AG08395 (cell line): ENCODE measurements around the gene IER2.

Source experiments
- DNase-seq: peaks from one replicate; pipeline ENCODE4 v3.0.0; 2012; ENCODE audit warnings: mixed read lengths, low spot score

Gene IER2

DNA sequence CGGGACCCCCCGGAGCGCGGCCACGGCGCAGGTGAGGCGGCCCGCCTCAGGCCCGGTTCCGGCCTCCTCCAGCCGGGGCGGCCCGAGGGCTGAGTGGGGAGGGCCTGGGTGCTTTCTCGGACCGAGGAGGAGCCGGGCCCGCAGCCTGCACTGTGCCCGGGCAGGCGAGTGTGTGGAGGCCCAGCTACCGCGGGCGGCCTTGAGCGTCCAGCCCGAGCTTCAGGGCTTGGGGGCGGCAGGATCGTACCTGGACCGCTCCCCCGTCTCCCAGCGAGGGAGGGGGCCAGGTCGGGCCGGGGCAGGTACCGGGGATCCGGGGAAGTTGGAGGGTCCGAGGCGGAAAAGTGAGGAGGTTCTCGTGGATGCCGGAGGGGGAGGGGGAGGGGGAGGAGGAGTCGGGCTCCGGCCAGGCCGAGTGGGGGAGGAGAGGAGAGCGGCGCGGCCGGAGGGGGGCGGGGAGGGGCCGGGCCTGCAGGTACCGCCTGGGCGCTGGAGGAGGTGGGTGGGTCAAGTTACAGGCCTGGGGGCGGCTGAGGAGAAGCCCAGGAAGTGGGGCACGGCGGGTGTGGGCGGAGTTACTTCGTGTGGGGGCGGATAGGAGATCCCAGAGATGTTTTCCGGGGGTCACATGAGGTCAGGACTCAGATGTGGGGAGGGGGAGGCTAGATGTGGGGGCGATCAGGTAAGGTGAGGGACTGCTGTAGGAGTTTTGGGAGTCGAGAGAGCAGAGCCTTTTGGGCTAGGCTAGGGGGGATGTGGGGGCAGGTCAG, 31.6 kb upstream of the IER2 start:
- DNase-seq: peak; percentile 40

DNA sequence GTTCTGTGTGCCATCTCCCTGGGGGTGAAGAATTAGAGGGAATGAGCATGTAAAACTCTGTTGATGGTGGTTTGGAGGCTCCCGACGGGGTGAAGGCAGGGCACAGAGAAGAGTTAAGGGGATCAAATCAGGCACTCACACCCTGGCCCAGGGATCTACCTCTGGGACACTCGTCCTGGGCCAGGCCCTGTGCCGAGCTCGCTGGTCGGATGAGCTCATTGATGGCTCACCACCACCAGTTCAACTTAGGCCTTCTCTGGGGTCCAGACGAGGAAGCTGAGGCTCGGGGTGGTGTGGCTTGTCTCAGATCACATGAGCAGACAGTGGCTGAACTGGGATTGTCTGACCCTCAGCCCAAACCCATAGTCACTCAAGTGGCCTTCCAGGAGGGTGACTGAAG, 30.6 kb upstream of the IER2 start:
- no peak for DNase-seq

DNA sequence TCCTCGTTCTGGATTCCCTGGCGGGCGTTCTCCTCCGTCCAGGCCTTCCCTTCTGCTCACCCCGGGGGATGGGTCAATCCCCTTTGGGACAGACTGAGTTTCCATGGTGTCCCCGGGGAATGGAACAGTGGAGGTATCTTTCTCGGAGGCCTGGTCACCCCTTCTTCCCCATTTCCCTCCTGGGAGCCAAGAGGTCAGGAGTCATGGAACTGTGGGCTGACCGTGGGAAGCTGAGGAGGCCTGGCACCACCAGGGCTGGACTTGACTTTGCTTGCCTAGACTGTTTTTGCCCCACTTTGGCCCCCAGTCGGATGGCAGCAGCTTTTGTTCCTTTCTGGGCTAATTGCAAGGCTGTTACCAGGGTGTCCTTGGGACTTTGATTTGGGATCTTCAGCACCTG, 30.2 kb upstream of the IER2 start:
- no peak for DNase-seq

DNA sequence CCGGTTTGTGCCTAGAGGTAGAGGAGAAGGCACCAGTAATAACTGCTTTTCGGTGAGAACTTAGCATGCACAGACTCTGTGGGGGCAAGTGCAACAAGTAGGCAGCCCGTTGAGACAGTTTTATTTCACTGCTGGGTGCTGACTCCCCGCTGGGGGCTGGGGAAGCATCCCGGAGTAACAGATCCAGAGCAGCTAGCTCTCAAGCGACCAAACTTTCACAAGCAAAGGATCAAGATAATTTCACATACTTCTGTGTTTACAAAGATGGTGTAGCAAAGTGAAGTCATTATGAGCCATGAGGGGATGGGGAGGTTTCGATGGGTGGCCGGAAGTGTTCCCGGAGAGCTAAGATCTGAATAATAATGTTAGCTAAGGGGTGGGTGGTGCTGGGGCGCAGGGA, 29.4 kb upstream of the IER2 start:
- DNase-seq: peak; percentile 38

DNA sequence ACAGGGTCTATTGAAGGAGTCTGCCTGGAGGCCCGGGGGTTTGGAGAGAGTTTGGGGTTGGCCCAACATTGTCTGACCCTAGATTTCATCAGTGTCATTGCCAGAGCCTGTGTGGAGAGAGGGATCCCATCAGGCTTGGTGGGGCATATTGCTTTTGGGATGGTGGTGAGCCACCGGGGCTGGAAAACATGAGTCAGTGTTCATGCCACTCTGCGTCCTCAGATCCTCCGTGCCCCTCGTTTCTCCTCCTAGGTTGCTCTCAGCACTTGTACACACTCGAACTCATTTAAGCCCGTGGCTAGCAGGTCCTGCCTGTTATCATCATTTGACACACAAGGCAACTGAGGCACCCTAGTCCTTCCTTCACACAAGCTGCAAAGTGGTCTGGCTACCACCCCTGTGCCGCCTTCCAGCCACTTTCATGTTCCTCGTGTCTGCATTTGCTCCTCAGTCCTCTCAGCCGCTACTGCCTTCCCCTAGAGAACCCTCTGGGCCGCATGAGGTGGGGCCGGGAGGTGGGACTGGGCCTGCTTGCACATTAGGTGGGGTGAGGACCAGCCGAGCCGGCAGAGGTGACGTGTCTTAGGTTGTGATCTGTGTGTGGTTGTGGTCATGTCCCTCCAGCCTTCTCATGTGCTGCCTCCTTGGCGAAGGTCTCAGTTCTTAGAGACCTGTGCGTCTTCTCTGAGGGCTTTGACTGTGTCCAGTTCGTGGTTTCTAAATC, 28.5 kb upstream of the IER2 start:
- DNase-seq: no peak

DNA sequence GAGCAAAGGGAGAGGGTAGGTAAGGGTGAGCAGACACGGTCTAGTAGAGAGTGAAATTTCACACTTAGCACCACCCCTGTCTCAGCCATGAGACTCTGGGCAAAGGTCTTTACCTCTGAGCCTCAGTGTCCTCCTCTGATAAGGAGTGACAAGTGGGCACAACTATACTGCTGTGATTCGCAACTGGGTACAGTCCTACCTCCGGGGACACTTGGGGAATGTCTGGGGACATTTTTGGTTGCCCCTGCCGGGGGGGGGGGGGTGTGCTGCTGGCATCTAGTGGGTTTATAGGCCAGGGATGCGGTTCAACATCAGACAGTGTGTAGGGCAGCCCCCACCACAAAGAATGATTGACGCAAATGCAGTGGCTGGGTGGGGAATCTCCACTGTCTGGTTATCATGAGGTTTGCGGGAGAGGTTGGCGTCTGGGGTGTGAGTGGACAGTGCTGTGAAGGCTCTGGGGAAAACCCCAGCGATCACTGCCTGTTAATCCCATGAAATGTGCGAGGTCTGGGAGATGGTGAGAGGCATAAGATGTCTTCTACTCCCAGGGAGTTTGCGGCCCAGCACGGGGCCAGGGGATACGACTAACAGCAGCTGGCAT, 27.8 kb upstream of the IER2 start:
- DNase-seq: no peak

DNA sequence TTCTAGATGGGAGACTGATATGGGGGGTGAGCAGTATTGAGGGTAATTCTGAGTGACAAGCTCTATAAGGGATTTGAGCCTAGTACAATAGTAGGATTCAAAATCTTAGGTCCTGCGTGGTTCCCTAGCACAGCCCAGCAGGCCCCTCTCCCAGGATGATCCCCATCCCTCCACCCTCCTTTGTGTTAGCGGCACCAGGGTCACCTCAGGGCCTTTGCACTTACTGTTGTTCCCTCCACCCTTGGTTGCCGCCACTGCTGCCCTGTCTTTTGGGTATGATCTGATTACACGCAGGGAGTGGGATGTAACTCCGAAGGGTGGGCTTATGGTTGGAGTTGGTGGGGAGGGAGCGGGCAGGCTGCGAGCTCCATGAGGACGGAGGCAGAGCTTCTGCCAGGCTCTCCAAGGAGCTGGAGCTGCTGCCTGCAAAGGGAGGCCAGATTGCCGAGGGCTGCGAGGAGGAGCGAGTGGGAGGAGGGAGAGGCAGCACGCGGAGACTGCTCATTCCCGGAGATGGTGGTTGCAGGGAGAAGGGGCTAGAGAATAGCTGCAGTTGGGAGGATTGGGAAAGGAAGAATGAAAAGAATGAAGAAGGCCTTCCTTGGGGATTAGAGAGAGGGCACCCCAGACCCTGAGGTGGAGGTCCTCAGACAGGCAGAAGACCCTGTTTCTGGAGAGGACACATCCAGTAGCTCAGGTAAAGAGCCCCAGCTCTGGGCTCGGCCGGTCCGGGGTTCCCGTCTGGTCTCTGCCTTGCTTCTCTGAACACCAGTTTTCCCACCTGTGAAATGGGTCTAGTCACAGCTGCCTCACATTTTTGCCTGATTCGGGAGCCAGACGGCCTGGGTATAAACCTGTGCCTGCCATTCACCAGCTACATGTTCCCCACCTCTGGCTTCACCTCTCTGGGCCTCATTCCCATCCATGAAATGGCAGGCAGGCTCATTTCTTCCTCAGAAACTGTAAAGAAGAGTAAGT, 26.9 kb upstream of the IER2 start:
- no peak for DNase-seq

DNA sequence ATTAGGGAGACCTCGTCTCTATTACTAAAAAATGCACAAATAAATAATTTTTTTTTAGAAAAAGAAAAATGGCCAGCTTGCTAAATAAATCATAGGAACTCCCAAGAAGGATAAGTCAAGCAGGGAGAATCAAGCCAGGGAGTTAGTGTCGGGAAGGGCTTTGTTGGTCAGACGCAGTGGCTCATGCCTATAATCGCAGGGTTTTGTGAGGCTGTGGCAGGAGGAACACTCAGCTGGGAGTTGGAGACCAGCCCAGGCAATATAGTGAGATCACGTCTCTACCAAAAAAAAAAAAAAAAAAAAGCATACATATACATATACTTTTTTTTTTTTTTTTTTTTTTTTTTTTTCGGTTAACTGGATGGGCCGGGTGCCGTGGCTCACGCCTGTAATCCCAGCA, 23.2 kb upstream of the IER2 start:
- DNase-seq: no peak

DNA sequence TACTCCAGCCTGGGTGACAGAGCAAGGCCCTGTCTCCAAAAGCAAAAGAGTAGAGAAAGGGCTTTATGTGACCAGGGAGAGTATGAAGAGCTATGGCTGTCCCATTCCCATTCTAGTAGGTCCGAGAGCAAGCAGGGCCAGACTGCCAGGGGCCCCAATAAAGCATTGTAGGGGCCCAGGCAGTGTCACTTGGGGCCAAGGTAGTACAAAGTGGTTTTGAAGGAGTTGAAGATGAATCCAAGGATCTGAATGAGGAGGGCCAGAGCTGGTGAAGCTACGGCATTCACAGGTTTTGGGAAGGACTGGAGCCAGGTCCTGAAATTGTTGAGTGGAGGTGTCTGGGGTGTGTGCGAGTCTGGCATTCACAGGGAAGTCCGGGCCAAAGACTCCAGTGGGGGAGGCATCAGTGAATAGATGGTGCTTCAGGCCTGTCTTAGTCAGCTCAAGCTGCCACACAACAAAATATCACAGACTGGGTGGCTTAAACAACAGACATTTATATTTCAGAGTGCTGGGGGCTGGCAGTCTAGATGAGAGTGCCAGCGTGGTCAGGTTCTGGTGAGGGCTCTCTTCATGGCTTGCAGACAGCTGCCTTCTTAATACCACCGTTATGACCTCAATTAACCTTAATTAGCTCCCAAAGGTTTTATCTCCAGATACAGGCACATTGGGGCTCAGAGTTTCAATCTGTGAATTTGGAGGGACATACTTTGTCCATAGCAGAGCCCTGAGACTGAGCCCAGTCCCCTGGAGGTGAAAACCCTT, 22.2 kb upstream of the IER2 start:
- no peak for DNase-seq

DNA sequence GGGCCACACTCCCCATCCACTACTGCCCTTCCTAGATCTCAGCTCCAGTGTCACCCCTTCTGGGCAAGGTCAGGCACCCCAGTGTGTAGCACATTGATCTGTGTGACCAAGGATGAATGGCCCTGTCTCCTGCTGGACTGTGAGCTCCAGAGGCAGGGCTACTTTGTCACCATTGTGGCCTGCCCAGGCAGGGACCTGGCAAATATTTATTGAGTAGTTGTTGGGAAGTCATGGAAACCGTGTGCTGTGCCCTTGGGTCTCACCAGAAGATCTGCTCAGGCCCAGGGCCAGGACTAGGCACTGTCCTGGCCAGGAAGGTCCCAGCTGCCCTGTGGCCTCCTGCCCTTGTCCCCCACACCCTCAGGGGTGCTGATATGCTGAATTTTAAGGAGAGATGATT, 21.6 kb upstream of the IER2 start:
- no peak for DNase-seq

DNA sequence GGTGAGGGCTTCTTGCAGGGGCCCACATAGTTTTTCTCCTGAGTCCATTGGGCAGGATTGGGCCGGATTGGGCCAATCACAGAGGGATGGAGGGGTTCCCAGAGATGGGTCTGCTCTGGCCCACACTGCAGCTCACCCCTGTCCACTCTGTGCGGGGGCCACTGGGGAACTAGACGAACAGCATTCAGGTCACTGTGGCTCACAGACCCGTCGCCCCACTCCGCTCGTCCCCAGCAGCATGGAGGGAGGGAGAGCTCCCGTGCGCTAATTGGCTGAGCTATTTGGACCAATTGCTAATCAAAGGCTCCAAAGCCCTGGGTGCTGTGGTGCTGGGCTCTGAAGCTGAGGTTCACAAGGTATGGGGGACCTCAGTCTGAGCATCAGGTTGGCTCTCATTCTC, 20.8 kb upstream of the IER2 start:
- DNase-seq: no peak

DNA sequence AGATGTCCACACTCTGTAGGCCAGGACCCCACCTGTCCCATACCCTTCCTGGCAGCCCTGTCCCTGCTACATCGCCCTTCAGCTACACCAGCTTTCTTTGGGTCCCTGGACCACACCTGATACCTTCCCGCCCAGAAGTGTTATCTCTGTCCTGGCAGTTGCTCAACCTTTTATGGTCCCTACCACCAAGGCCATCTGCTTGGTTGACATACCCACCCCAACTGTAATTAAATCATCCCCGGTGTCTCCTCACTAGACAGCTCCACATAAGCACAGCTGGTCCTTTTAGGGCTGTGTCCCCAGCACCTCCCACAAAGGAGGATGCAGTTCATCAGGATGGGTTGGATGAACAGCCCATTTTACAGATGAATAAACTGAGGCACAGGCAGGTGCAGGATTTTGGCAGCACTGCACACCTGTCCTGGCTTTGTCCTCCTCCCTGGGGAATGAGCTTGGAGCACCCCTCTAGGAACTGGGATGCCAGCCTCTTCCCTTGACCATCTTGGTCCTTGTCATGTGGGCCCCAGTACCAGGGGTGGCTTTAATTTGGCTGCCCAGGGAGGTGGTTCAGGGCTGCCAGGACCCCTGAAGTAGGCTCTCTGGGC, 19.2 kb upstream of the IER2 start:
- DNase-seq: no peak

DNA sequence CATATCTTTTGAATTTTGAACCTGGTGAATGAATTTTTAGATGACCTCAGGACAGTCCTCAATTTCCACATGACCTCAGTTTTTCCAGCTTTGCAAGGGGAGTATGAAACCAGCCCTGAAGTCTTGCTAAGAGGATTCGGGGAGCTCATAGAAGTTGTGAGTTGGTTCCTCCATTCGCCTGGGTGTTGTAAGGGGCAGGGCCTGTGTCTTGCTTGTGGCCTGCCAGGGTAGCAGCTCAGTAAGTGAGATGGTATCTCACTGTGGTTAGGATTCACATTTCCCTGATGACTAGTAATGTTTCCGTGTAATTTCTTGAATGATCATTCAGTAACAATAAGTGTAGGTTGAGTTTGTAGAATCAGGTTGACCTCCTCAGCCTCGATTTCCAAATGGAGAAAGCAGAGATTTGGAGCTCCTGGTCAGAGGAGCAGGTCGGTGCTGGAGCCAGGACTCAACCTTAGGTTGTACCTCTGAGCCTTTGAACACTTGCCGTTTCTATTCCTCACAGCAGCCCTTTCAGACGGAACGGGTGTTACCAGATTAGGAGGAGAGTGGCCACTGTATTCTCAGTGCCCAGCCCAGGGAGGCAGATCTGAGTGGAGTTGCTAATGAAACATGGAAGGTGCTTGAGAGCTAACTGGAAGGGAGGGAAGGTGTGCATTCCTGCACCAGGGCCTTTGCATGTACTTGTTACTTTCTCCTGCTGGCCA, 17.6 kb upstream of the IER2 start:
- DNase-seq: peak; percentile 85

DNA sequence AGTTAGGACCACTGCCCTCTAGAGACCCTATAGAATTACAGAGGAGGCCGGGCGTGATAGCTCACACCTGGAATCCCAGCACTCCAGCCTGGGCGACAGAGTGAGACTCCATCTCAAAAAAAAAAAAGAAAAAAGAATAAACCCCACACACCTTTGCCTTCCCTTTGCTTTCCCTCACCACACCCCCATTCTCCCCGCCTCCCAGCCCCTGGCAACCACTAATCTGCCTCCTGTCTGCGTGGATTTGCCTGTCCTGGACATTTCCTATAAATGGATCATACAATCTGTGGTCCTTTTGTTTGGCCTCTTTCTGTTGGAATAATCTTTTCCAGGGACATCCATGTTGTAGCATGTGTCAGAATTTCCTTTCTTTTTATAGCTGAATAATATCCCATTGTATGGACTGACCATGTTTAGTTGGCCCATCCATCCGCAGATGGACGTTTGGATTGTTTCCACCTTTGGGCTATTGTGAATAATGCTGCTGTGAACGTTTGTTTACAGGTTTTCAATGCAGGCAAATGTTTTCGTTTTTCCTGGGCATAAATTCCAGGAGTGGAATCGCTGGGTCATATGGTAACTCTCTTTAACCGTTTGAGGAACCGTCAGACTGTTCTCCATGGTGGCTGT, 16.9 kb upstream of the IER2 start:
- no peak for DNase-seq

DNA sequence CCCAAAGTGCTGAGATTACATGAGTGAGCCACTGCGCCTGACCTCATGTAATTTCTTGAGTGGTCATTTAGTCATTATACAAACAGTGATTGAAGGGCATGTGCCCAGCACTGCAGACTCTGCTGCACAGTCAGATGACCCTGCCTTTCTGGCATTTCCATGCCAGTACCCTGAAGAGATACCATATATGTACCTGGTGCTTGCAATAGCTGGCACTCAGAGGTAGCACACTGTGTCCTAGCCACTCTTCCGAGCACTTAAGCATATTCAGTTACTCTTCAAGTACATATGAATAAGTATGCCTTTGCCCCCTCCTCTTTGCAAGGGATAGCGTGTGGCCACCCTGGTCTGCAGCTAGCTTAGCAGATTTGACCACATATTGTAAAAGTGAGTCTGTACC, 15.6 kb upstream of the IER2 start:
- DNase-seq: no peak

DNA sequence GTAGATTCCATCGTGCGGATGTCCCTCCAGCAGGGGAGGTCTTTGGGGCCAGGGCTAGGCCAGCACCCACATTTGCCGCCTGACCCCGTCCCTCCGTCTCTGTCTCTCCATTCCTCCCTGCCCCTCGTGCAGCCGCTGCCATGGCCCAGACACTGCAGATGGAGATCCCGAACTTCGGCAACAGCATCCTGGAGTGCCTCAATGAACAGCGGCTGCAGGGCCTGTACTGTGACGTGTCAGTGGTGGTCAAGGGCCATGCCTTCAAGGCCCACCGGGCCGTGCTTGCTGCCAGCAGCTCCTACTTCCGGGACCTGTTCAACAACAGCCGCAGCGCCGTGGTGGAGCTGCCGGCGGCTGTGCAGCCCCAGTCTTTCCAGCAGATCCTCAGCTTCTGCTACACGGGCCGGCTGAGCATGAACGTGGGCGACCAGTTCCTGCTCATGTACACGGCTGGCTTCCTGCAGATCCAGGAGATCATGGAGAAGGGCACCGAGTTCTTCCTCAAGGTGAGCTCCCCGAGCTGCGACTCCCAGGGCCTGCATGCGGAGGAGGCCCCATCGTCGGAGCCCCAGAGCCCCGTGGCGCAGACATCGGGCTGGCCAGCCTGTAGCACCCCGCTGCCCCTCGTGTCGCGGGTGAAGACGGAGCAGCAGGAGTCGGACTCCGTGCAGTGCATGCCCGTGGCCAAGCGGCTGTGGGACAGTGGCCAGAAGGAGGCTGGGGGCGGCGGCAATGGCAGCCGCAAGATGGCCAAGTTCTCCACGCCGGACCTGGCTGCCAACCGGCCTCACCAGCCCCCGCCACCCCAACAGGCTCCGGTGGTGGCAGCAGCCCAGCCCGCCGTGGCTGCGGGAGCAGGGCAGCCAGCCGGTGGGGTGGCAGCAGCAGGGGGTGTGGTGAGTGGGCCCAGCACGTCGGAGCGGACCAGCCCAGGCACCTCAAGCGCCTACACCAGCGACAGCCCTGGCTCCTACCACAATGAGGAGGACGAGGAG, 14.8 kb upstream of the IER2 start:
- DNase-seq: no peak

DNA sequence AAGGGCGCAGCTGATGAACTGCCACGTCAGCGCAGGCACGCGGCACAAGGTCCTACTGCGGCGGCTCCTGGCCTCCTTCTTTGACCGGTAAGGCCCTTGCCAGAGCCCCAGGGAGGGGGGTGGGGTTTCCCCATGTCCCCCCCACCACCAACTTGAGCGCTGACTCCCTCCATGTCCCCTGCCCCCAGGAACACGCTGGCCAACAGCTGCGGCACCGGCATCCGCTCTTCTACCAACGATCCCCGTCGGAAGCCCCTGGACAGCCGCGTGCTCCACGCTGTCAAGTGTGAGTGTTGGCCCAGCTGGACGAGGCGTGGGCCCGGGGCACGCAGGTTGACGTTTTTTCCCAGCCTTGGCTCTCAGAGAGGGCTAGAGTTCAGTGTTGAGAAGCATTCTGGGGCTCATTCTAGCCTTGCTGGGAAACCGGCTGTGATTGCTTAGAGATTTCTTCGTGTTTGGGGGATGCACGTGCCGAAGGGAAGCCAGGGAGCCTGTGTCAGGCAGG, 12.9 kb upstream of the IER2 start:
- DNase-seq: no peak

DNA sequence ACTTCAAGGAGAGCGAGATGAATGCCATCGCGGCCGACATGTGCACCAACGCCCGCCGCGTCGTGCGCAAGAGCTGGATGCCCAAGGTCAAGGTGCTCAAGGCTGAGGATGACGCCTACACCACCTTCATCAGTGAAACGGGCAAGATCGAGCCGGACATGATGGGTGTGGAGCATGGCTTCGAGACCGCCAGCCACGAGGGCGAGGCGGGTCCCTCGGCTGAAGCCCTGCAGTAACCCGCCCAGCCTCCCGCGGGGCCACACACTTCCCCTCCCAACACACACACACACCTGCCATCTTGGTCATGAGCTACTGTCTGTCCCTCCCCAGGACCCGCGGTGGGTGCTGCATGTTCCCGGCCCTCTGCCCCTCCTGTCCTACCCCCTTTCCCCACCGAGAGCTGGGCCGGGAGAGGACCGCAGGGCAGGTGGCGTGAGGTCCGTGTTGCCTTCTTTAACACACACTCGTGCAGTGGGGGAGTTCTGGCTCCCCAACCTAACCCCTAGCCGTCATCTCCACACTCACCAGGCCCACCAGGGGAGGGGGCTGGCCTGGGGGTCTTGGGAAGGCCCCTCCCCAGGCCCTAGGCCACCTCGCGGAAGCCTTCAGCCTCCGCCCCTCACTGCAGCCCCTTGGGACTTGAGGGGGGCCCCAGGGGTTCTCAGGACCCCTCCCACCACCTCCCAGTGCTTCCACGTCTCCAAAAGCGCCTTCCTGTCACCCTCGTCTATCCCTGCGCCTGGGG, 11.9 kb upstream of the IER2 start:
- no peak for DNase-seq
